ENCODE data around the gene SPOCK1. TPM values are rescaled to one million over a fixed set of nuclear protein-coding genes. Genes with fewer than 3 reads are reported as not detected.

Gene SPOCK1
- total RNA-seq, 1 donor from 2014 or later, result 6.8 TPM

GRCh38 chr5:137409736-137410135 is 89.4 kb downstream of the SPOCK1 start:
- DNase-seq (ENCODE audit: low read depth) (no peak), FAIRE-seq (no peak)
- Histone ChIP-seq H3K27me3 (ENCODE audit: control insufficient read depth, insufficient read depth, low read length) (no peaks in the 10 kb centered on the region), H3K36me3 (ENCODE audit: control insufficient read depth, insufficient read depth, low read length) (no peaks in the 10 kb centered on the region), H3K4me3 (ENCODE audit: low read depth, low read length) (no peak overlapping the region)
- no peak for TF ChIP-seq CTCF (IDR thresholded peaks at IDR 0.05; ENCODE audit: insufficient read depth, low read length, severe bottlenecking)

GRCh38 chr5:137407090-137407489 is 92.0 kb downstream of the SPOCK1 start:
- no peaks in the 10 kb centered on the region for H3K27me3 ChIP-seq (ENCODE audit: control insufficient read depth, insufficient read depth, low read length)
- FAIRE-seq (no peak), DNase-seq (ENCODE audit: low read depth) (no peak)
- H3K36me3 ChIP-seq (ENCODE audit: control insufficient read depth, insufficient read depth, low read length), result no peaks in the 10 kb centered on the region
- no peak for TF ChIP-seq CTCF (IDR thresholded peaks at IDR 0.05; ENCODE audit: insufficient read depth, low read length, severe bottlenecking)
- H3K4me3 ChIP-seq (ENCODE audit: low read depth, low read length), result no peak overlapping the region

GRCh38 chr5:137405393-137405792 is 93.7 kb downstream of the SPOCK1 start:
- Histone ChIP-seq H3K4me3 (ENCODE audit: low read depth, low read length) (no peak overlapping the region), H3K27me3 (ENCODE audit: control insufficient read depth, insufficient read depth, low read length) (no peaks in the 10 kb centered on the region), H3K36me3 (ENCODE audit: control insufficient read depth, insufficient read depth, low read length) (no peaks in the 10 kb centered on the region)
- DNase-seq (ENCODE audit: low read depth) (no peak), FAIRE-seq (no peak)
- no peak for TF ChIP-seq CTCF (IDR thresholded peaks at IDR 0.05; ENCODE audit: insufficient read depth, low read length, severe bottlenecking)

- no peak for TF ChIP-seq CTCF (IDR thresholded peaks at IDR 0.05; ENCODE audit: insufficient read depth, low read length, severe bottlenecking)
- Histone ChIP-seq H3K36me3 (ENCODE audit: control insufficient read depth, insufficient read depth, low read length) (no peaks in the 10 kb centered on the region), H3K27me3 (ENCODE audit: control insufficient read depth, insufficient read depth, low read length) (no peaks in the 10 kb centered on the region), H3K4me3 (ENCODE audit: low read depth, low read length) (no peak overlapping the region)
- FAIRE-seq (no peak), DNase-seq (ENCODE audit: low read depth) (no peak)
Observed at GRCh38 chr5:137403869-137404268, 95.3 kb downstream of the SPOCK1 start.

GRCh38 chr5:137402436-137403187 is 96.5 kb downstream of the SPOCK1 start:
- no peaks in the 10 kb centered on the region for H3K27me3 ChIP-seq (ENCODE audit: control insufficient read depth, insufficient read depth, low read length)
- TF ChIP-seq CTCF (IDR thresholded peaks at IDR 0.05; ENCODE audit: insufficient read depth, low read length, severe bottlenecking), result no peak
- no peaks in the 10 kb centered on the region for H3K36me3 ChIP-seq (ENCODE audit: control insufficient read depth, insufficient read depth, low read length)
- no peak for DNase-seq (ENCODE audit: low read depth)
- H3K4me3 ChIP-seq (ENCODE audit: low read depth, low read length), result no peak overlapping the region
- FAIRE-seq, result no peak

- no peak for TF ChIP-seq CTCF (IDR thresholded peaks at IDR 0.05; ENCODE audit: insufficient read depth, low read length, severe bottlenecking)
- no peaks in the 10 kb centered on the region for H3K27me3 ChIP-seq (ENCODE audit: control insufficient read depth, insufficient read depth, low read length)
- no peak for FAIRE-seq
Observed at GRCh38 chr5:137401946-137402345, 97.2 kb downstream of the SPOCK1 start.

More at GRCh38 chr5:137401946-137402345, 97.2 kb downstream of the SPOCK1 start:
- peak; percentile 60 for DNase-seq (ENCODE audit: low read depth)
- Histone ChIP-seq H3K4me3 (ENCODE audit: low read depth, low read length) (no peak overlapping the region), H3K36me3 (ENCODE audit: control insufficient read depth, insufficient read depth, low read length) (no peaks in the 10 kb centered on the region)

All from bronchial epithelial cell (primary cell).